Measurements from ENCODE around the gene KRTAP17-1.

DNA sequence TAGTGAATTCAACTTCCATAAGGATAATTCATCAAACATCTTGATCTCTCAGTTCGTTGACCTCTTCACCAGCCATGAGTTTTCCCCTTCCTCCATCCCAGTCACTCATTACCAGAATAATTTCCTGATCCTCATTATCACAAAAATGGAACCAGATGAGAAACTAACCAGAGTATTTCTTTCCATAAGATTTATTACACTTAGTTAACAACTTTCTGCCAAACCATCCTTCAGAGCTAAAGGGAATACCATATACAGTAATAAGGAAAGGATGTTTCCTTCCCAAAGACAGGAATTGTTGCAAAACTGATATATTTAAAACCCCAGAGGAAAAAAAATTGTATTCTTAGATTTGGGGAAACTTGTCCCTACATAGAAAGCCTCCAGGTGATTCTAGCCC, 21.5 kb downstream of the KRTAP17-1 start:
- TF ChIP-seq ZNF274 (IDR thresholded peaks at IDR 0.05; ENCODE audit: low read depth, low read length) (no peak), YY1 (IDR thresholded peaks at IDR 0.05; ENCODE audit: insufficient read depth, insufficient read length) (no peak), SUZ12 (IDR thresholded peaks at IDR 0.05; ENCODE audit: extremely low read depth, insufficient read depth, insufficient read length) (no peak)

Measured in NT2/D1 (cell line).